ENCODE data around the gene CYP11A1.
A peak's percentile ranks its signal among the peaks of the same experiment; 100 is the strongest.

Gene CYP11A1

DNA sequence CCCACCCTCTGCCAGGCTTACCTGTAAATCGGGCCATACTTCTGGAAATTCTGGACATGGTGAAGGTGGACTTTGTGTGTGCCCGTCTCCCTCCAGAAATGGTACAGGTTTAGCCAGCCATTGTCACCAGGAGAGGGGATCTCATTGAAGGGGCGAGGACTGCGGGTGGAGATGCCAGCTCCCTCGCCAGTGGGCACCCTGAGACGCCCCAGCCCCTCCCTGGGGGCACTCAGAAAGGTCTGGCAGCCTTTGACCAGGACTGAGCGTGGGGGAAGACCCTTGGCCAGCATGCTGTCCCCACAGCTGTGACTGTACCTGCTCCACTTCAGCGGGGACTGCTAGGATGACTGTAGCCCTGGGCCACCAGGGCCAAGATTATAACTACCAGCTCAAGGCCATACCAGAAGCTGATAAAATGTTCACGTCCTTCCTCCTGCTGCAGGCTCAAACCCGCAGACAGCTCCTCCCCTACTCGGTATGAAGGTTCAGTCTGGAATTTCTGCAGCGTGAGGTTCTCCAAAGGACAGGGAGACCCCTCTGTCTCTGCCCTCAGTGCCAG is at the start of gene CYP11A1:
Gene CYP11A1, minus strand, starts transcription at position 351 of the 559 bp plus-strand sequence. Its CDS starts 61 bp downstream, at position 290.
- no peak for DNase-seq

DNA sequence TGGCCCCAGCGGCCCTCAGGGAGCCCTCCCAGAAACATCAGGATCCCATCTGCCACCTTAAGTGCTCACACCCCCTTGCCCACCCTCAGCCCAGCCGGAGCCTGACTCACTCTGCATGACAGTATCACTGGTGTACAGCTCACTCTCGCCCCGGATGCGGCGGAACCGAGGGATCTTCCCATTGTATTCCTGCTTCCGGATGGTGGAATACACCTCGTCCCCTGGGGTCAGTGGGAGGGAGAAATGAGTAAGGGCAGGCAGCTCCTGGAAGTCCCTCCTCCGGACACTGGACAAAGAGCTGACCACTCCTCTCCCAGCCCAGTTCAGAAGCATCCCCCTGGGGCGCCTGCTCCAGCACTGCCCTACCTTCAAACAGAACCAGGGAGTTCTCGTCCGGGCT is 49.8 kb upstream of the CYP11A1 start:
- no peak for DNase-seq

DNA sequence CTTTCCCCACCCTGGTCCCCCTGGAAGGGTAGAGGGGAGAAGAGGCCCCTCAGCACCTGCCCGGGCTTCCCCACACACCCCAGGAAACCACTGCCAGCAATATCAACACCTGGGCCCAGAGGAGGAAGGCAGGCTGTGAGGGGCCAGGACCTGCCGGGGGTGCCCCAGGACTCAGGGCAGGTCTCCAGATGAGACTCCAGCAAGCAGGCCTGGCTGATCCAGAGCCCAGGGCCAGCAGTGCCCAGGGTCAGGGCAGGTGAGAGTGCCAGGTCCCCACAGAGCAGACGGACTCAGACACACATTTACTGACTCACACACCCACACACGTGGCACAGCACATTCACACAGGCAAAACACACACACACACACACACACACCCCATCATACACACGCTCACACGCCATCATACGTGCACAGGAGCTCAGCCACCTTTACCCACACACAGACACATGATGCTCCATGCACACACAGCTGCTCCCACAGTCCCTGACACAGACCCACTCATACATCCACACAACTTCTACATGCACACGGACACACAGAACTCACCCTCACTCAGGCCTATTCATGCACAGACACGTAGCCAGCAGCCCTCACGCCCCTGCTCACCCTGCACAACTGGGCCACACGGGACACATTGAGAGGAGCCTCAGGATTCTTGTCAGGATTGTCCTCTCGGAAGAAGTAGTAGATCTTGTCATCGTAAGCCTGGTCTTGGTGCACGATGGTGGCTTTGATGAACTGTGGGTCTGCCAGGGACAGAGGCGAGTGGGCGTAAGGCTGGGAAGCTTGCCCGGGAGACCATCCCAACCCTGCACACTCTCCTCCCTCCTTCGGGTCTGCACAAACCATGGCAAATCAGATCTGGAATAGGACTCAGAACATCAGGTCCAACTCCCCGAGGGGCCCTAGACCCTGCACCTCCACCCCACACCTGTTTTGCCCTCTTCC is 48.8 kb upstream of the CYP11A1 start:
- no peak for DNase-seq

DNA sequence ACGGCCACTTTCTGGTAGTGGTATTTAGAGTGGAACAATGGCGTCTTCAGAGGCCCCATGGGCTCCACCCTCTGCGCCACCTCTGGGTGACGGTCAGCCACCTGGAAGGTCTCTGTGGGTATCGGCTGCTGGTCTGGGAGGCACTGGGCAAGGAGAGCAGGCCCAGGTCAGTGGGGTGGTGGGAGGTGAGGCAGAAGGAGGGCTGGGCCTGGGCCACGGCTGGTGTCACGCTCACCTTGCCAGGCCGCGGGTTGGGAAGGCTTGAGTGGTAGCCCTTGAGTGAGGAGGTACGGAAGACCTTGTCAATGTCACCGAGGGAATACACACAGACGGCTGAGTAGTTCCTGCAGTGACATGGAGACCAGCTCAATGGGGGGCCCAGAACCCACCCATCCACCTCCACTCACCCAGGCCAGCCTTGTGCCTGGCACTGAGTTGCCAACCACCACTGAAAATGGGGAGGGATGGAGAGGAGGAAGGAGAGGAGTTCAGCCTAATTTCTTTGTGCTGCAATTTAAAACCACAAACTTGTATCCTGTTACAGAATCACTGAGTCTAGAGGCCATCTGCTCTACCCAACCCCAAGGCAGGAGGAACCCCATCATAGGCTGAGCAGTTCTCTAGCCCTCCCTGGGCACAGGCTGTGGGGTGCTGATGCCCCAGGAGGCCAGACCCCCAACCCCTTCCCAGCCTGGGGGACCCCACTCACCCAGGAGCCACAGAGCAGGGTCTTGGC is 47.3 kb upstream of the CYP11A1 start:
- DNase-seq: no peak

DNA sequence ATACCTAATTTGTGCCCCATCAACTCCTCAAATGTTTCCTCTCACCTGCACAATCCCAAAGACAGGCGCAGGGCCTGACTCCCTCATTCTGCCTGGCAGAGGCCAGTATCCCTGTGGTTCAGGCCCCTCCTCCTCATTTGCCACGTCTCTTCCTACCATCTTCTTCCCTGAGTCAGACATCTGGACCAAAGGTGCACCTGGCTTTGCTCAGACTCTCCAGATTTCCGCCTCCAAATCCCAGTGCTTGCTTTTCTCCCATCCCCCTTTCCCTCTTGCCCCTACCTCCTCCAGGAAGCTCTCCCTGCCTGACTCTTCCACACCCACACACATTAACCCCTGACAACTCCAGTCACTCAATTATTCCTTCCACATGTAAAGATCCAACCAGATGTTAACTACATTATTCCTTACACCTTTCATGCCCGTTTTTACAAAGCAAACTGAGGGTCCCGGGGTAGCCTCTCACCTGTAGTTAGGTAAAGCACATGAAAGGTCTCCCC is 46.7 kb upstream of the CYP11A1 start:
- DNase-seq: no peak

DNA sequence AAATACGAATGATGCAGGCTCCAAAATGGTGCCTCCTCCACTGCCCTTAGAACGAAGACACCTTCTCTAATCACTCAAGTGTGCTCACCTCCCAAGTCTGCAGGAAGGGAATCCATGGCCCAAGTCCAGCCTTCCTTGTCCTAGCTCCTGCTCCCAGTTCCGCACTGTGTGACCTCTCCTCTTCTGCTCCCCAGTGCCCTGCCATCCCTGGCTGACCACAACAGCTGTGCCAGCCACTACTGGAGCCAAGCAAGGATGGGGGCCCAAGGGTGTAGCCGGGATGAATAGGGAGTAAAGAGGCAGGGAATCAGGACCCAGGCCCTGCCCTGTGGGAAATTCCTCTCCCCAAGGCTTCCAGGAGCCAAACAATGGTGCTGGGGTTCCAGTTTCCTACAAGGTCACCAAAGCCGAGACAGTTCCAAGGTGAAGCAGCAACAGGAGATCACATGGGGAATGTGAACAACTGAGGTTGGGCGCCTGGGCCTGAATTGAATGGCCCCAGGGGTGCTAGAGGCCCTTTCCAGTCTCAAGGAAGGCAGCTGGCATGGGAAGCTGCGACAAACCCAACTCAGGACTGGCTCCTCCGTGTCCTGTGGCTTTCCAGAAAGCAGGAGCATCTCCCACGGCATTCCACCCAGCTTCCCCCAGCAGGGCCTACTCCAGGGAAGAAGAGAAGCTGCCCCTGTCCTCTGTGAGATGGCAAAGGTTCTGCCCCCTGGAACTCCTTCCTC is 46.1 kb upstream of the CYP11A1 start:
- DNase-seq: no peak

DNA sequence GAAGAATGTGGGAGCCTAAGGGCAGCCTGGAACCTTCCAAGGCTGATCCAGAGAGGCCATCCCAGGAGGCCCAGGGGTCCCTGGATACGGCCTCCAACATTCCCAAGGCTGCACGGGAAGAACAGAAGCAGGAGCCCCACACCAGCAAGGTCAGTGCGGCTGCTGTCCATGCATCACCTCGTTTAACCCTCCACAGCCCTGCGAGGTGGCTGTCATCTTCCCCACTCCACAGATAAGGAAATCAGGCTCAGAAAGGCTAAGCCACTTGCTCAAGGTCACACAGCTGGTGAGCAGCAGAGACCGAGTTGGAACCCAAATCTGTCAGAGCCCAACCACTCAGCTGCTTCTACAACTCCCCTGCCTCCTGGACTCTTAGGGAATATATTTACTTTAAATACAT is 44.7 kb upstream of the CYP11A1 start:
- DNase-seq: no peak

DNA sequence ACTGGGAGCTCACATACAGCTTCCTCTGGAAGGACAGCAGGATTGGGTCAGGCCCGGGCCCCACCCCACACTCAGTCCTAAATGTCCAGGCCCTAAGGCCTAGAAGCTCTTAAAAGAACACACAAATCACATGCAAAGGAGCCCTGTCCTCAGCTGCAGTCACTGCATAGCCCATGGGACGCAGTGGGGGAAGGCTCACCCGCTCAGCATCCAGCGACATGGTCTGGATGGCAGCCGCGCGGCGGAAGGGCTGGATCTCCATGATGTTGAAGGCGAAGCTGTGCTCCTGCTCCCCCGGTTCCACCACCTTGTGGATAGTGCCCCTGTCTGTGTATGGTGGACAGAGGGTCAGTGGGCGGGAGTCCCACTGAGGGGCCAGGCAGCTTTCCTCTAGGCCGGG is 44.2 kb upstream of the CYP11A1 start:
- no peak for DNase-seq

DNA sequence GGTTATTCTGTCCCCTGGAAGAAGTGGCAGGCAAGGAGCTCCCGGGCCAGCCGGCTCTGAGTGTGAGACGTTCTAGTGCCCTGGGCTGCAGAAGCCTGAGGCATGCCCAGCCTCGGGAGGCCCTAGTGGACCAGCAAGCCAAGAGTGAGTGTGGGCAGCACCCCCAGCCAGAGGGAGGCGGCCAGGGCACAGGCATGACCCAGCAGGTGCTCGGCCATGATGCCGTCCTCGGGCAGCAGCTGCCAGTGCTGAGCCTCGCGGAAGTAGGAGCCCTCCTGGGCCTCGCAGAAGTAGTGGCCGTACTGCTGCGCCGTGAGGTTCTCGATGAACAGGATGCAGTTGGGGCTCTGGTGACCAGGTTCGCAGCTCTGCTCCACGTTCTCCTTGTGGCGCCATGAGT is 43.1 kb upstream of the CYP11A1 start:
- no peak for DNase-seq

DNA sequence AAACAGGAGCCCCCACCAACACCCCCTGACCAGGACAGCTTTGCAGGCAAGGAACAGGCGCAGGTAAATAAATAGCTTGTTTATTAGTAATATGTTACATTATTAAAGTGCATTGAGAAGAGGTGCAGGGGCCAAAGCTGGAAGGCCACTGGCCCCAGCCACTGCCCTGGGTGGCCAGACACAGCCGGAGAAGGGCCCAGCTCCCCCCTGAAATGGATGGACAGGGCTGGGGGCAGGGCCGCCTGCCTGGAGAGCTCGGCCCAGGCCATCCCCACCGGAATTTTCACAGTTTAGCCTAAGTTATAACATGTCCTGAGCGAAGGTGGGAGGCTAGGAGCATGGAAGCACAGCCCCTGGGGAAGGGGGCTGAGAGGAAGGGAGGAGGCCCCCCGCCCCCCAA is 41.8 kb upstream of the CYP11A1 start:
- no peak for DNase-seq

DNA sequence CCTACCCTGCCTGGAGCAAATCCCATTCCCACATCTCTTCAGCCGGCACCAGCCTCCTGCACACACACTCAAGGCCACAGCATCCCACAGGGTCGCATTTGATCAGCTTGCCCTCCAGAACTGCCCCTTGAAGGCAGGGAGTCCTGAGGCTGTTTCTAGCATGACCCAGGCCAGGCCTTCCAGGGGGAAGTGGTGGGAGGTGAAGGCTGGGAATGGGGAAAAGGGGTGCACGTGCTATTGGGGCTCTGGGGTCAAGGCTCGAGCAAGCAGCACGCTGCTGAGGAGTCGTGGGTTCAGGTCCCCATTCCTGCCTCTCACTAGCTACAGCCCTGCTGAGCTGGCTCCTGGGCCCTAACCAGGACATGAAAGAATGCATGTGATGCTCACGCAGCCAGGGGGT is 41.4 kb upstream of the CYP11A1 start:
- no peak for DNase-seq

DNA sequence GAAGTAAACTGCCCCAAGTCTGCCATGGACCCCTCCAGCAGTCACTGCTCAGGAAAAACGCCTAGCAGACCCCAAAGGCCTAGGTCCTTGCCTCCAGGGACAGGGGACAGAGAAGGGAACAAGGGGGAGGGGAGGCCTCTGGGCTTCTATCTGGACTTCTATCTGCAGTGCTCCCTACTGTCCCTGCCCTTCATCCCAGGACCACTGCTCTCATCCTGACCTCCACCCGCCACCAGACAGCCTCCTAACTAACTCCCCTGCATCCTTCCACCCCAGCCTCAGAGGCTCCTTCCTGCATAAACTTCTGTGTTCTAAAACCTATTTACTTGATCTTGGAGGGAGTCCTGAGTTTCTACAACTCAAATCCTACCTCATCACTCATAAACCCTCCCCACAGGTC is 40.9 kb upstream of the CYP11A1 start:
- no peak for DNase-seq

DNA sequence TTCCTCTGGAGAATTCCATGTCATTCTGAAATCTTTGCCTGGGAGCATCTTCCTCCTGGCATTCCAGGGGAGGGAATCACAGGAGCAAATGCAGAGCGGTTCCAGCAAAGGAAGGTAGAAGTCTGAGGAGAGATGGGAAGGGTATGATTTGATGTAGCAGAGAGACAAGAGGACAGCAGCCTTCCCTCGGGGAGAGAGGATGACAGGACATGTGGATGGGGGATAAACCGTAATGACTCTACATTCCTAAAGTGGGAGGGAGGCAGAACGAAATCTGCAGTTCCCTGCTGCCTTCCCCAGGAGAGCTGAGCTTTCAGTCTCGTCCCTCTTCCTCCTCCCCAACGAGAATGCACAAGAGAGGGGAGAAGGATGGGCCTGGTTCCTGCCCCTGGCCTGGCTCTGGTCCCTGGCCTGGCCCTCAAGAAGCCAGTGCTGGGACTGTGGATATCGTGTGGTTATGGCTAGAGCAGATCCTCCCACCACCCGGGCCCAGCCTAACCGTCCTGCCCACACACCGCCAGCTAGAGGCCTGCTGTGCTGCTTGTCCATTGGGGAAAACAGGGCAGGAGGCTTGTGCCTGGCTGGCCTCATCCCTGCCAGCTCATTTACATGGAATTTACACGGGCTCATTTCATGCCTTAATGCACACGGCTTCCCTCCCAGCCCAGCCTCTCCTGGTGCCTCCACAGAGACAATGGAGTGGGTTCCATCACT is 39.7 kb upstream of the CYP11A1 start:
- no peak for DNase-seq

DNA sequence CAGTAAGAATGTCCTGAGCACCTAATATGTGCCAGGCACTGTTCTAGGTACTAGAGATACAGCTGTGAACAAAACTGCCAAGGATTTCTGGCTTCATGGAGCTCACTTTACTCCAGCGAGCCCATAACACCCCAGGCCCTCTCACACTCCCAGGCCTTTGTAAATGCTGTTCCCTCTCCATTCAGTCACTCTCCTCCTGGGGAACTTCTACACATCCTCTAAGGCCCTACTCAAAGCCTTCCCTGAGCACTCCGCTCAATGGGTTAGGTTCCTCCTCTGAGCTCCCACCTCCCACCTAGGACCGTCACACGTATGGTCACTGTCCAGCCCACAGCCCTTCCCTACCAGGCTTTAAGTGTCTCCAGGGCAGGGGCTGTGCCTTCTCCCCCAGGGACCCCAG is 39.1 kb upstream of the CYP11A1 start:
- DNase-seq: no peak

DNA sequence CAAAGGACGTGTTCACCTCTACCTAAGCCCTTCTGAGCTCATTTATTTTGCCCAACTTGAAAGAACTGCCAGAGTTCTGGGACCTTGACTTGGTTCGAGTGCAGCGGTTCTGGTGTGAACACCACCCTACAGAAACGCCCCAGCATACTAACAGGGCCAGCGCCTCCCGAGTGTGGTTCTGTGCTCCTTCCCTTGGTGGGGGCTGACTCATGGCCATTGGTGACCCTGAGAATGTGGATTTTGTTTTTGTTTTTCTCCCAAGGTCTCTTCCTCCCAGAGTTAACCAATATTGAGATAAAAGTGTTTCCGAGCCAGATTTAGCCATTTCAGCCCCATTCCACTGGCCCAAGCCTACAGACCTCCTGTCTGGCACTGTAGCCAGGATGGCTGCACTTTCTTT is 38.4 kb upstream of the CYP11A1 start:
- DNase-seq: no peak

DNA sequence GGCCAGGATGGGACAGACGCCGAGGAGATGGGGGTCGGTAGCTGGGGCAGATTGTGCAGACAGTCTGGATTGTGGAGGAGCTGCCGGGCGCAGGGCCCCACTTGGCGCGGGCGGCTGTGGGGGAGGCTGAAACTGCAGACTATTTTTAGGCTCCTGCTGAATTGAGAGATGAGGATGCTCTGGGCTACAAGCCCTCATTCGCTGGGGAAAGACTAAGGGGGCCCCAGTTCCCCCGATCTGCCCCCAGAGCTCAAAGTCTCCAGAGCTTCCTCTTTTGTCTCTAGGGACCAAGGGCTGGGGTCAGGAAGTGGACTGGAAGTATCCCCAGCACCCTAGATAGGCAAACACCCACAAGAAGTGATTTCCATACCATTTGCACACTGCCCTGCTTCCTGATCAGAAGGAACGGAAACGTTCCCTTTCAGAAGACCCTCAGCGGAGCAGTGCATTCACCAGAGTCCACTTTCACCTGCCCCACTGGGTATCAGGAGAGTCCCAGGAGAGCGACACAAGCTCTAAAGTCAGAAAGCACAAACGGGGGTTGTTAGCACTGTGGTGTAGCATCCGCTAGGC is 36.6 kb upstream of the CYP11A1 start:
- DNase-seq: no peak

DNA sequence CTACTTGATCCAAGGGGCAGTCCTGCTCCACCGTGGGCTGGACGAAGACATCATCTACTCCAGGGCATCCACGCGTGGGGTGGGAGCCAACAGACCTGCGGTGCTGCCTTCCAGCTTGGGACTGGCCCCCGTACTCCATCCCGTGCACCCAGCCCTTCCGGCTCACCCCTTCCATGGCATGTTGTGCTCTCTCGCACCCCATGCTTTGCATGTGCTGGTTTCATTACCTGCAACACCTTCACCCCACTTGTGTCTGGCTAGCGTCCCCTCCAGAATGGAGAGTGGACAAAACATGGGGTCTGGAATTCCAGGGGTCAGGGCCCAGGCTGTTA is 36.1 kb upstream of the CYP11A1 start:
- no peak for DNase-seq

DNA sequence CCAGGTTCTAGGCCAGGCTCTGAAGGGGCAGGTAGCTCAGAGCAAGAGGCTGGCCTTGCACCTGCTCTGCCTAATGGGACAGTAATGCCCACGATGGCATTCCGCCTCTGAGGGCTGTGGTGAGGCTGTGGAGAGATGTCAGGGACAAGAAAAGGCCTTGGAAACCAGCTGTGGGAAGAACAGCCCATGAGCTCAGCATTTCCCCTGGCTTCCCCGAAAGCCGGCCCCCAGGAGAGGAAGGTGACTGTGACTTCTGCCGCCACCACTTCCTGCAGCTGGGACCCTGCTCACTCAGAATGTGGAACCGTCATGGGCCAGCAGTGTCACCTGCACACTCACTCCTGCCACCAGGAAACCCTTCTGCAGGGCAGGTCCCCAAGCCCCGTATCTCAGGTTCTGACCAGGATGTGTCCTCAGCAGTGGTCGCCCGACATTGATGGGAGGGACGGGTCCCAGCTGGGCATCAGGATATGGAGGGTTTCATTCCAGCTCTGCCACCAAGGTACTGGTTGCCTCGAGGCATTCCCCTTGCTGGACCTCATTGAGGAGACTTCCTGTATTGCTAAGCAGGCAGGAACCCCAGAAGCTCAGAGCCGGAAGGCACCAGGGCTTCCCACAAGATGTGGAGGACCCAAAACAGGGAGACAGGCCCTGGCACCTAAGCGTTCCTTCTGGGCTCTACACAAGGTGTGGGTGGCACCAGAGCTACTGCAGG is 35.6 kb upstream of the CYP11A1 start:
- peak; percentile 92 for DNase-seq

DNA sequence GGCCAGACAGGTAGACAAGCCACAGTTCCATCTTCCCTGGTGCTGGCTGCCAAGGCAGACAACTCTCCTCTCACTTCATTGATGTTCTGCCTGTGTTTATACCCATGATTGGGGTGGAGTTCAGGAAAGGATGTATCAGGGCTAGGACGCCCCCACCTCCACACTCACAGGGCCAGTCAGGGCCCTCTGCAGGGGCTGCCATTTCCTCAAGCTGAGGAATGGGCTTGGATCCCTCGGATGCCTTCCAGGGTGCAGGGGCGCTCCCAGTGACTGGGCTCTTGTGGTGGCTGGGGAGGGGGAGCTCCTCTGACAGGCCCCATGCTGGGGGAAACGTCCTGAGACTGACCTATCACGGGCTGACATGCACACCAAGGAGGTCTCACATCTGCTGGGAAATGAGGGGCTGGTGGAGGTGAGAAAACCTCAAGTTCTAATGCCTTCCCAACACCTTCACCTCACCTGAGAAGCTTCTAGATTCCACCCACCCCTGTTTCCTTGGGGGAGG is 34.9 kb upstream of the CYP11A1 start:
- no peak for DNase-seq

DNA sequence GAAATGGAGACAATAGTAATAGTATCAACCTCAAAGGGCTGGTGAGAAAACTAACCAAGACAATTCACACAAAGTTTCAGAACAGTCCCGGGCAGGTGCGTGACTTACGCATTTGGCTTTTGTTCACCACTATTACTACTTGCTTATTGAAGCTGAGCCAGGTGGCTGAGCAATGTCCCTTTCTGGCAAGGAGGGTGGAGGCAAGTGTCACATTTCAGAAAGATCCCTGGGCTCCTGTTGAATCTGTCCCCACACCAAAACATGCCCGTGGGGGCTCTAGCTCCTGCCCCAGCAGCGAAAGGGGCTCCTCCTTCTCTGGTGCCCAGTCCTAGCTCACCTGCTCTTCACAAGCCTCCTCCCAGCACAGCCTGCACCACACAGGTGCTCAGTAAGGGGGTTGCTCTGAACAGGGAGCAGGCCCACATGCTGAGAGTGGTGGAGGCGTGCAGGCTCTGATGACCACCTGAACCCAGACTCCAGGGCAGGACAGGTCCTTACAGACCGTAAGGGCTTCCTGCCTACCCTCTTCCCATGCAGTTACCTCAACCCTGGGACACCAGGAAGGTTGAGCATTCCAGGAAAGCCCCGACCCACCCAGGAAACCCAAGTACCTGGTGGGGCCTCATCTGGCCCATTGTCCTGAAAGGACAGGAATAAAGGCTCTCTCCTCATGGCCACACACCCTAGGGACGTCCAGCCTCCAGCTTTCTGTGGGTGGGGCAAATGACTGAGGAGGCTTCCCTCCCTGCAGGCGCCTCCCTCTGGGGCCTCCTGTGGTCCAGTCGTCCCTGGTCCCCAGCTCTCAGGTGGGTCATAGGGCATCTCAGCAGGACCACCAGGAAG is 33.7 kb upstream of the CYP11A1 start:
- peak; percentile 70 for DNase-seq
